SU-DHL-6 (cell line): ENCODE results near the gene UBE2O.
A peak's percentile ranks its signal among the peaks of the same experiment; 100 is the strongest.

Source experiments
- H2AFZ ChIP-seq: fragments of 200-600 bp; sonication (generic); 2 replicates; pipeline ENCODE4 v1.6.1; 2014; ENCODE audit warnings: low read depth, mild to moderate bottlenecking, moderate library complexity, mixed read lengths, antibody characterized with exemption, low read length; ENCODE audit not compliant: severe bottlenecking
- H3F3A ChIP-seq: fragments of 200-600 bp; shearing (Covaris generic); 2 replicates; pipeline ENCODE4 v1.6.0; 2016; ENCODE audit warnings: antibody characterized with exemption, mild to moderate bottlenecking; ENCODE audit not compliant: insufficient read depth
- H3K27ac ChIP-seq: fragments of 200-600 bp; sonication (generic); 2 replicates; pipeline ENCODE4 v1.5.1; 2016; ENCODE audit warnings: low read depth, mild to moderate bottlenecking, low read length, moderate library complexity, mixed read lengths
- H3K27me3 ChIP-seq: fragments of 200-600 bp; sonication (generic), shearing (Covaris generic); 2 replicates; pipeline ENCODE4 v1.6.0; 2014; ENCODE audit warnings: mild to moderate bottlenecking, low read length
- H3K36me3 ChIP-seq: fragments of 200-600 bp; sonication (generic); 2 replicates; pipeline ENCODE4 v1.6.1; 2014; ENCODE audit warnings: mild to moderate bottlenecking, low read length, mixed read lengths
- H3K4me2 ChIP-seq: fragments of 300-600, 200-600 bp; shearing (Covaris generic), sonication (generic); 2 replicates; pipeline ENCODE4 v1.6.0; 2014; ENCODE audit warnings: low read length, low read depth, mild to moderate bottlenecking; ENCODE audit not compliant: poor library complexity, severe bottlenecking
- H3K4me3 ChIP-seq: fragments of 200-600 bp; sonication (generic); 2 replicates; pipeline ENCODE4 v1.5.1; 2014; ENCODE audit warnings: antibody characterized with exemption, low read length, mild to moderate bottlenecking, mixed read lengths; ENCODE audit not compliant: insufficient read depth, poor library complexity, severe bottlenecking
- H3K79me2 ChIP-seq: fragments of 200-600 bp; sonication (generic); 2 replicates; pipeline ENCODE4 v1.6.1; 2014; ENCODE audit warnings: mild to moderate bottlenecking, low read length, moderate library complexity; ENCODE audit not compliant: insufficient read depth
- H3K9ac ChIP-seq: fragments of 200-600 bp; sonication (generic); 2 replicates; pipeline ENCODE4 v1.7.0; 2014; ENCODE audit warnings: mild to moderate bottlenecking, low read length
- H3K9me2 ChIP-seq: fragments of 200-600 bp; sonication (generic); replicated peaks from 2 replicates; pipeline ENCODE4 v1.6.1; 2014; ENCODE audit warnings: low read length; ENCODE audit not compliant: insufficient read depth
- H3K9me3 ChIP-seq: fragments of 200-600 bp; sonication (generic); 2 replicates; pipeline ENCODE4 v1.6.1; 2014; ENCODE audit warnings: low read length, mixed read lengths; ENCODE audit not compliant: insufficient read depth
- H4K20me1 ChIP-seq: fragments of 200-600 bp; sonication (generic); 2 replicates; pipeline ENCODE4 v1.6.1; 2014; ENCODE audit warnings: low read depth, mild to moderate bottlenecking, antibody characterized with exemption, low read length, moderate library complexity, mixed read lengths
- EZH2phosphoT487 ChIP-seq: fragments of 200-600 bp; sonication (generic), shearing (Covaris generic); conservative IDR thresholded peaks from 2 replicates; pipeline ENCODE4 v1.6.1; 2018; ENCODE audit warnings: mild to moderate bottlenecking, antibody characterized with exemption, low read length, moderate library complexity, mixed read lengths
- TF ChIP-seq, protein P1 (sequence below): fragments of 200-600 bp; sonication (generic); IDR thresholded peaks from one replicate; pipeline ENCODE4 v1.5.1; 2017; ENCODE audit warnings: antibody characterized with exemption, mild to moderate bottlenecking, low read length, moderate library complexity; ENCODE audit not compliant: insufficient read depth, poor library complexity, severe bottlenecking

Gene UBE2O

DNA sequence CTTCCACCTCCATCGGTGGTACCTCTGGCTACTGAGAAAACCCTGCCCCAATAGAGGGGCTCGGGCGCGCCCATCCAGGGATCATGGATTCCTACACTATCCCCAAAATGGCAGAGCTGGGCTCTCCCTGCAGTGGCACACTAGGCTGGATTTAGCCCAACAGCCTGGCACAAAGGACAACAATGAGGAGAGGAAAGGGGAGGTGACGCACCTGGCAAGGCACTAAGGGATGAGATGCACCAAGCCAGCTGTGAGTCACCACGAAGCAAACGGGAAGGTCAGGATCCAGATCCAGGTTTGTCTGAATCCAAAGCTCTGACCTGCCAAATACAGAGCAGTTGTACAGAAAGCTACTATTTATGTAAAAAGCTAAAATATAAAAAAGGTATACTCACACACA, 18.1 kb downstream of the UBE2O start:
- Histone ChIP-seq H4K20me1 (peaks cover 6% of the 10 kb centered on the region; the same call in 1 of the 2 replicates), H3F3A (no peaks in the 10 kb centered on the region)

DNA sequence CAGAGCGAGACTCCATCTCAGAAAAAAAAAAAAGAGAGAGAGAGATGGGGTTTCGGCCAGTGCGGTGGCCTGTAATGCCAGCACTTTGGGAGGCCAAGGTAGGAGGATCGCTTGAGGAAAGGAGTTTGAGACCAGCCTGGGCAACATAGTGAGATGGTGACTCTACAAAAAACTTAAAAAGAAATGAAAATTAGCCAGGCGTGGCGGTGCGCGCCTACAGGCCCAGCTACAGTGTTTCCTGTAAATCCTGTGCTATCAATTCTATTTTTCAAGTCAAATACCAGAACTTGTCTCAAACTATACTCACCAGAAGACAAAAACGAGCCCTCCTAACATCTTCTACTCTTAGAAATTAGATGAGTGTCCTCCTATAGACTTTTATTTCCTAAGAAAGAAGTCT, 19.3 kb downstream of the UBE2O start:
- H3K79me2 ChIP-seq: no peaks in the 10 kb centered on the region; the same call in 1 of the 2 replicates
- H3K4me3 ChIP-seq: no peak overlapping the region
- H3K9me2 ChIP-seq: no peaks in the 10 kb centered on the region
- no peak for TF ChIP-seq EZH2phosphoT487
- TF ChIP-seq, protein P1, sequence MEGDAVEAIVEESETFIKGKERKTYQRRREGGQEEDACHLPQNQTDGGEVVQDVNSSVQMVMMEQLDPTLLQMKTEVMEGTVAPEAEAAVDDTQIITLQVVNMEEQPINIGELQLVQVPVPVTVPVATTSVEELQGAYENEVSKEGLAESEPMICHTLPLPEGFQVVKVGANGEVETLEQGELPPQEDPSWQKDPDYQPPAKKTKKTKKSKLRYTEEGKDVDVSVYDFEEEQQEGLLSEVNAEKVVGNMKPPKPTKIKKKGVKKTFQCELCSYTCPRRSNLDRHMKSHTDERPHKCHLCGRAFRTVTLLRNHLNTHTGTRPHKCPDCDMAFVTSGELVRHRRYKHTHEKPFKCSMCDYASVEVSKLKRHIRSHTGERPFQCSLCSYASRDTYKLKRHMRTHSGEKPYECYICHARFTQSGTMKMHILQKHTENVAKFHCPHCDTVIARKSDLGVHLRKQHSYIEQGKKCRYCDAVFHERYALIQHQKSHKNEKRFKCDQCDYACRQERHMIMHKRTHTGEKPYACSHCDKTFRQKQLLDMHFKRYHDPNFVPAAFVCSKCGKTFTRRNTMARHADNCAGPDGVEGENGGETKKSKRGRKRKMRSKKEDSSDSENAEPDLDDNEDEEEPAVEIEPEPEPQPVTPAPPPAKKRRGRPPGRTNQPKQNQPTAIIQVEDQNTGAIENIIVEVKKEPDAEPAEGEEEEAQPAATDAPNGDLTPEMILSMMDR: no peak
- H3K9me3 ChIP-seq: no peaks in the 10 kb centered on the region
- H3K4me2 ChIP-seq: no peak overlapping the region
- H3K27me3 ChIP-seq: no peaks in the 10 kb centered on the region
- H3K36me3 ChIP-seq: no peaks in the 10 kb centered on the region
- no peaks in the 10 kb centered on the region for H3F3A ChIP-seq
- H2AFZ ChIP-seq: no peak overlapping the region
- no peak overlapping the region for H3K27ac ChIP-seq
- peaks cover 6% of the 10 kb centered on the region; the same call in 1 of the 2 replicates for H4K20me1 ChIP-seq
- H3K9ac ChIP-seq: no peak overlapping the region

More for the DNA sequence above, 18.1 kb downstream of the UBE2O start:
- no peaks in the 10 kb centered on the region; the same call in 1 of the 2 replicates for H3K79me2 ChIP-seq
- H3K9me3 ChIP-seq: no peaks in the 10 kb centered on the region
- no peaks in the 10 kb centered on the region for H3K36me3 ChIP-seq
- no peaks in the 10 kb centered on the region for H3K9me2 ChIP-seq
- H3K4me3 ChIP-seq: no peak overlapping the region
- no peak overlapping the region for H2AFZ ChIP-seq
- TF ChIP-seq, protein P1: no peak
- no peak for TF ChIP-seq EZH2phosphoT487
- no peaks in the 10 kb centered on the region for H3K27me3 ChIP-seq
- no peak overlapping the region for H3K27ac ChIP-seq
- no peak overlapping the region for H3K9ac ChIP-seq
- no peak overlapping the region for H3K4me2 ChIP-seq

DNA sequence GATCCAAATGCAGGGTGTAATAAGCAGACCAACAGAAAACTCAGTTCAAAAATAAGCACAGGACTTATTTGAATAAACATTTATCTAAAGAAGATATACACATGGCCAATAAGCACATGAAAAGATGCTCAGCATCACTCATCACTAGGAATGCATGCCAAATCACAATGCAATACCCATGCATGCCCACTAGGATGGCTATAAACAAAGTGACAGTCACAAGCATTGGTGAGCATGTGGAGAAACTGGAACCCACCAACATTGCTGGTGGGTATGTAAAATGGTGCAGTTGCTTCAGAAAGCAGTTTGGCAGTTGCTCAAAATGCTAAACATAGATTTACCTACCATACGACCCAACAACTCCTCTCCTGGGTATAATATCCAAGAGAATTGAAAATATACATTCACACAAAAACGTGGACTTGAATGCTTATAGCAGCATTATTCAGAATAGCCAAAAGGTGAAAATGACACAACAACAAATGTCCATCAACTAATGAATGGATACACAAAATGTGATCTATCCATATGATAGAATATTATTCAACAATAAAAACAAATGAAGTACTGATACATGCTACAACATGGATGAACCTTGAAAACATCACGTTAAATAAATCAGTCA, 20.1 kb downstream of the UBE2O start:
- no peak for TF ChIP-seq EZH2phosphoT487
- TF ChIP-seq, protein P1: peak; percentile 20
- H3K27ac ChIP-seq: no peak overlapping the region
- no peak overlapping the region for H3K4me2 ChIP-seq
- no peak overlapping the region for H3K4me3 ChIP-seq
- no peaks in the 10 kb centered on the region for H3K9me2 ChIP-seq
- no peak overlapping the region for H3K9ac ChIP-seq
- H3K79me2 ChIP-seq: no peaks in the 10 kb centered on the region; the same call in 1 of the 2 replicates
- H4K20me1 ChIP-seq: peaks cover 6% of the 10 kb centered on the region; the same call in 1 of the 2 replicates
- no peaks in the 10 kb centered on the region for H3K36me3 ChIP-seq
- no peaks in the 10 kb centered on the region for H3K9me3 ChIP-seq
- H3K27me3 ChIP-seq: no peaks in the 10 kb centered on the region
- no peak overlapping the region for H2AFZ ChIP-seq
- H3F3A ChIP-seq: no peaks in the 10 kb centered on the region
